ENCODE results near the gene PLCB4. TPM values are rescaled to one million over a fixed set of nuclear protein-coding genes. Genes with fewer than 3 reads are reported as not detected.

PLCB4 gene
- total RNA-seq, 4 donors from 2014 or later: 20.6 to 45.9 (median 34.2) TPM

- DNase-seq: no peak
- in situ Hi-C loops (cut with MboI; ENCODE audit: low pct_ligation_motif_present in 1 of 4, low pct_unique_long_range_greater_than_20kb in 1 of 4, low sequenced_read_pairs in 3 of 4): no loop called here
- H3K4me1 ChIP-seq: peaks cover 0 to 19% (median 8%) of the 10 kb centered on the region in 4 donors
- 21 to 31% methylated on average over 4 of the region's 4 CpGs for WGBS, 2 donors (ENCODE audit: low coverage in 1 of 2)
- no peak overlapping the region for H3K4me3 ChIP-seq
- H3K36me3 ChIP-seq: no peaks in the 10 kb centered on the region
- intact Hi-C loops (cut with DNase I; ENCODE audit: low total_unique reads): no loop called here
- no peak overlapping the region for H3K27ac ChIP-seq
- H3K27me3 ChIP-seq: no peaks in the 10 kb centered on the region
- no peaks in the 10 kb centered on the region for H3K9me3 ChIP-seq
- no peak for TF ChIP-seq POLR2AphosphoS5 (IDR thresholded peaks at IDR 0.05)
- TF ChIP-seq POLR2A (IDR thresholded peaks at IDR 0.05): no peak
- TF ChIP-seq EP300 (IDR thresholded peaks at IDR 0.05; ENCODE audit: low read depth): no peak
These were observed 92.4 kb downstream of the PLCB4 start for GRCh38 chr20:9161311-9161710.

DNA sequence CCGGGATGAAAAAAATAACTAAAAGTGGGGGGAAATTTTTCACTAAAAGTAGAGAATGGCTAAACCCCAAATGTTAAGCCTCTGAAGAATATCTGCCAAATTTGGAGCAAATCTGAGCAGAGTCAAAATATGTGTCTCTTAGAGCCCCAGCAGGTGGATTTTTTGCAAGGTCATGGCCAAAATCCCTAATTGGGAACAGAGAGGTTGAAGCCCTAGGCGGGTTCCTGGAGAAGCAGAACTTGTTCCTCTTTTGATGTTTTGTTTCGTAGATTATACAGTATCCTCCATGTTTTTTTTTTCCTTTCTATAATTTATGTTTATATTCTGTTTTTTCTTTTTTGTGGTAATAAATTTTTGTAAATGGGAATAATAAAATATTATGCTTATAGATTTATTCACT, 94.4 kb downstream of the PLCB4 start:
- Histone ChIP-seq H3K27me3 (no peaks in the 10 kb centered on the region), H3K4me3 (no peak overlapping the region), H3K27ac (no peak overlapping the region), H3K4me1 (peaks cover 0 to 22% (median 10%) of the 10 kb centered on the region in 4 donors), H3K36me3 (no peaks in the 10 kb centered on the region), H3K9me3 (no peaks in the 10 kb centered on the region)
- 81 to 87% methylated on average over 3 of the region's 3 CpGs for WGBS, 2 donors (ENCODE audit: low coverage in 1 of 2)
- intact Hi-C loops (cut with DNase I; ENCODE audit: low total_unique reads) (no loop called here), in situ Hi-C loops (cut with MboI; ENCODE audit: low pct_ligation_motif_present in 1 of 4, low pct_unique_long_range_greater_than_20kb in 1 of 4, low sequenced_read_pairs in 3 of 4) (no loop called here)
- no peak for DNase-seq
- TF ChIP-seq, protein P1, sequence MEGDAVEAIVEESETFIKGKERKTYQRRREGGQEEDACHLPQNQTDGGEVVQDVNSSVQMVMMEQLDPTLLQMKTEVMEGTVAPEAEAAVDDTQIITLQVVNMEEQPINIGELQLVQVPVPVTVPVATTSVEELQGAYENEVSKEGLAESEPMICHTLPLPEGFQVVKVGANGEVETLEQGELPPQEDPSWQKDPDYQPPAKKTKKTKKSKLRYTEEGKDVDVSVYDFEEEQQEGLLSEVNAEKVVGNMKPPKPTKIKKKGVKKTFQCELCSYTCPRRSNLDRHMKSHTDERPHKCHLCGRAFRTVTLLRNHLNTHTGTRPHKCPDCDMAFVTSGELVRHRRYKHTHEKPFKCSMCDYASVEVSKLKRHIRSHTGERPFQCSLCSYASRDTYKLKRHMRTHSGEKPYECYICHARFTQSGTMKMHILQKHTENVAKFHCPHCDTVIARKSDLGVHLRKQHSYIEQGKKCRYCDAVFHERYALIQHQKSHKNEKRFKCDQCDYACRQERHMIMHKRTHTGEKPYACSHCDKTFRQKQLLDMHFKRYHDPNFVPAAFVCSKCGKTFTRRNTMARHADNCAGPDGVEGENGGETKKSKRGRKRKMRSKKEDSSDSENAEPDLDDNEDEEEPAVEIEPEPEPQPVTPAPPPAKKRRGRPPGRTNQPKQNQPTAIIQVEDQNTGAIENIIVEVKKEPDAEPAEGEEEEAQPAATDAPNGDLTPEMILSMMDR (IDR thresholded peaks at IDR 0.05): no peak

GRCh38 chr20:9163995-9164394, 95.1 kb downstream of the PLCB4 start:
- TF ChIP-seq, protein P1 (IDR thresholded peaks at IDR 0.05): no peak
- TF ChIP-seq POLR2AphosphoS5 (IDR thresholded peaks at IDR 0.05) (no peak), POLR2A (IDR thresholded peaks at IDR 0.05) (no peak), EP300 (IDR thresholded peaks at IDR 0.05; ENCODE audit: low read depth) (no peak)
- Histone ChIP-seq H3K27ac (no peak overlapping the region), H3K9me3 (no peaks in the 10 kb centered on the region), H3K27me3 (no peaks in the 10 kb centered on the region), H3K36me3 (no peaks in the 10 kb centered on the region), H3K4me1 (peaks cover 0 to 22% (median 10%) of the 10 kb centered on the region in 4 donors), H3K4me3 (no peak overlapping the region)
- 59 to 67% methylated on average over 1 of the region's 1 CpG for WGBS, 2 donors (ENCODE audit: low coverage in 1 of 2)
- no peak for DNase-seq
- in situ Hi-C loops (cut with MboI; ENCODE audit: low pct_ligation_motif_present in 1 of 4, low pct_unique_long_range_greater_than_20kb in 1 of 4, low sequenced_read_pairs in 3 of 4): no loop called here
- intact Hi-C loops (cut with DNase I; ENCODE audit: low total_unique reads): no loop called here

- TF ChIP-seq POLR2AphosphoS5 (IDR thresholded peaks at IDR 0.05) (no peak), EP300 (IDR thresholded peaks at IDR 0.05; ENCODE audit: low read depth) (no peak), POLR2A (IDR thresholded peaks at IDR 0.05) (no peak)
- TF ChIP-seq, protein P1 (IDR thresholded peaks at IDR 0.05): no peak
- H3K36me3 ChIP-seq: no peaks in the 10 kb centered on the region
- no peaks in the 10 kb centered on the region for H3K9me3 ChIP-seq
- H3K27ac ChIP-seq: no peak overlapping the region
- DNase-seq: no peak
- intact Hi-C loops (cut with DNase I; ENCODE audit: low total_unique reads): no loop called here
- H3K4me3 ChIP-seq: no peak overlapping the region
- peaks cover 0 to 22% (median 10%) of the 10 kb centered on the region in 4 donors for H3K4me1 ChIP-seq
- WGBS, 2 donors (ENCODE audit: low coverage in 1 of 2): 83 to 85% methylated on average over 1 to 2 of the region's 2 CpGs
- no peaks in the 10 kb centered on the region for H3K27me3 ChIP-seq
- in situ Hi-C loops (cut with MboI; ENCODE audit: low pct_ligation_motif_present in 1 of 4, low pct_unique_long_range_greater_than_20kb in 1 of 4, low sequenced_read_pairs in 3 of 4): no loop called here
These were observed 96.4 kb downstream of the PLCB4 start for GRCh38 chr20:9165261-9165660.

DNA sequence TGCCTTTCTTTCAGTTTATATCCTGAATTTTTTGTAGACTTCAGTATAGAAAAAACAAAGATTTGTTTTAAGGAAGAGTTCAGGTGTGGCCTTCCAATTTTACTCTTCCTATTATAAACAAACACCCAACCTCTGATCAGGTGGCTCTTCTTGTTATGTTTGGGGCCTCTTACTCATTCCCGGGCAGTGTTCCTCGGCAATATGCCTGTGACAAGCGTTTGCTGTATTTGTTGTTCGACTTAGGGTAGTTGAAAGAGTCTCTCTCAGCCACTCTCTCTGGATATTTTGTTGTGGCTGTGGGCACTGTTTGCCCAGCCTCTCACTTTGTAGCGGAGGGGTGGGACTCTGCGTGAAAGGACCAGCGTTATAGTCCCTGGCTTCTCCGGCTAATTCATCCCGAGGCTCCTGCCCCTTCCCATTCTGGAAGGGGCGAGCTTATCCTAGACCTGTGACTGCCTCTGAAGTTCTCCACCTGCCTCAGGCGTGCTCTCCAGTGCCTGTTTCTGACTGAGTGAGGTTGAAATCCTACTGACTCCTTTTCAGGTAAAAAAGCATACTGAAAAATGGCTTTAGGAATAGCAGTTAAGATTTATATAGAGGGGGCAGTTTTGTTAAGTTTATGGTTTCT, 97.4 kb downstream of the PLCB4 start:
- H3K4me3 ChIP-seq: no peak overlapping the region
- H3K36me3 ChIP-seq: no peaks in the 10 kb centered on the region
- DNase-seq: no peak
- 51 to 63% methylated on average over 3 to 11 of the region's 11 CpGs for WGBS, 2 donors (ENCODE audit: low coverage in 1 of 2)
- peaks cover 0 to 14% (median 8%) of the 10 kb centered on the region in 4 donors for H3K4me1 ChIP-seq
- in situ Hi-C loops (cut with MboI; ENCODE audit: low pct_ligation_motif_present in 1 of 4, low pct_unique_long_range_greater_than_20kb in 1 of 4, low sequenced_read_pairs in 3 of 4): no loop called here
- intact Hi-C loops (cut with DNase I; ENCODE audit: low total_unique reads): no loop called here
- H3K9me3 ChIP-seq: no peaks in the 10 kb centered on the region
- TF ChIP-seq POLR2A (IDR thresholded peaks at IDR 0.05) (no peak), POLR2AphosphoS5 (IDR thresholded peaks at IDR 0.05) (no peak), EP300 (IDR thresholded peaks at IDR 0.05; ENCODE audit: low read depth) (no peak)
- TF ChIP-seq, protein P1 (IDR thresholded peaks at IDR 0.05): no peak
- peak overlapping the region in 3 of 4 donors; percentile 9 to 44 (median 16) for H3K27ac ChIP-seq
- H3K27me3 ChIP-seq: no peaks in the 10 kb centered on the region

Measured in transverse colon (tissue), 4 donors.